ENCODE data around the gene SYT14.
"Not testable (repeated sequence)": the region's sequence is repeated elsewhere in the genome, so short reads cannot be mapped to it uniquely, and the experiment has no call there.

The SYT14 gene

DNA sequence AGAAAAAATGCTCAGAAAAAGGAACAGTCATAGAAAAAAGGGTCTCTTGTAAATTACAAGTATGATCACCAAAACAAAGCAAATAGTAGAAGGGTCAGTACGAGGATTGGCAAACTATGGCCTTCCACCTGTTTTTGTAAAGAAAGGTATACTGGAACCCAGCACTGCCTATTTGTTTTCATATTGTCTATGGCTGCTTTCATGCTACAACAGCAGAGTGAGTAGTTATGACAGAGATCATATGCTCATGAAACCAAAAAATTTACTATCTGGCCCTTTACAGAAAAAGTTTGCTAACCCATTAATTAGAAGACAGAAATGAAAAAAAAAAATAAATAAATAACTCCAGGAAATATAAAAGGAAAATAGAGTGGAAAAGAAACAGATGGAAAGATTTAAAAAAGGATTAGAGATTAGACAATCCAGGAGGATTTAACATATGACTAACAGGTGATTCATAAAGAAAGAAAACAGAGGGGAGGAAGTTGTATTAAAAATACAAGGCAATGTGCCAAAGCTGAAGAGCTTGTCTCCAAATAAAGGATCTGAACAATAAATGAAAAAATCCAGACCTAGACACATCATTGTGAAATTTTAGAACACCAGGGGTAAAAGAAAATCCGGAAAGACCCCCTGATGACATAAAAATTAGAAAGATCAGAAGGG, 186.0 kb downstream of the SYT14 start:
- DNase-seq = no peak

DNA sequence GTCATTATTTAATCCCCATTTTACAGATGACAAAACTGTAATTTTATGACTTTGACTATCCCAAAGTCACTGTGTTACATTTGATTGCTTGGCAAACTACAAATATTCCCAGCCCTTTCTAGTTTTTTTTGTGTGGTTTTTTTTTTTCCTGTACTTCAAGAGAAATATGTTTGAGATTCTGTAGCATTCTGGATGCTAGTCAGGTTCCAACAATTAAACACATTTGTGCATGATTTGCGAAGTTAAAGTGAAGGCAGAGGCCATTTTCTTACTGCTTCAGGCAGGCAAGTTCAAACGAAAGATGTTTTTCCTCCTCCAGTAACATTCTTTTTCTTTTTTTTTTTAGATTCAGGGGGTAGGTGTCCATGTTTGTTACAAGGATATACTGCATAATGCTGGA, 186.7 kb downstream of the SYT14 start:
- no peak for DNase-seq

DNA sequence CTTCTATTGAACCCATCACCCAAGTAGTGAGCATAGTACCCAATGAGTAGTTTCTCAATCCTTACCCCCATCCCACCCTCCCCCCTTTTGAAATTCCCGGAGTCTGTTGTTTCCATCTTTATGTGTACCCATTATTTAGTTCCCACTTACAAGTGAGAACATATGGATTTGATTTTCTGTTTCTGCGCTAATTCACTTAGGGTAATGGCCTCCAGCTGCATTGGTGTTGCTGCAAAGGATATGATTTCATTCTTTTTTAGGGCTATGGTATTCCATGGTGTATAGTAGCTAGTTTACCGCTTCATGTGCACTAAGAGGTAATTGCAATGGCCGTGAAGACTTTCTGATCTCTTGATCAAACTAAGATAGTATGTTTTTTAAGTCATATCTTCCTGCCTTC, 187.1 kb downstream of the SYT14 start:
- DNase-seq = no peak

DNA sequence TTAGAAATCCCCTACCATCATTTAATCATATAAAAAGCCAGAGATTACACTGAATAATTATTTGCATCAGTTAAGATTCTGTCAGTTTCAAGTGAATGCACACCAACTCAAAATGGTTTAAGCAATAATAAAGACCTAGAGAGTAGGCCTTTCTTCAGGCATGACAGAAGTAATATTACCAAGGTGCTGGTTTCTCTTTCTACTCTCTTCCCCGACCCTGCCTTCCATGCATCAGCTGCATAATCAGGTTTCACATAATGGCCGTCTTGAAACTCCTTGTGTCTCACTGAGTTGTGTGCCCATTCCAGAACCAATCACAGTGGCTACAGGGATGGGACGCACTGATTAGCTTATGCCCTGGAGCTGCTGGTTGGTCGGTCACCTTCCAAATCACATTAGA, 191.1 kb downstream of the SYT14 start:
- no peak for DNase-seq

DNA sequence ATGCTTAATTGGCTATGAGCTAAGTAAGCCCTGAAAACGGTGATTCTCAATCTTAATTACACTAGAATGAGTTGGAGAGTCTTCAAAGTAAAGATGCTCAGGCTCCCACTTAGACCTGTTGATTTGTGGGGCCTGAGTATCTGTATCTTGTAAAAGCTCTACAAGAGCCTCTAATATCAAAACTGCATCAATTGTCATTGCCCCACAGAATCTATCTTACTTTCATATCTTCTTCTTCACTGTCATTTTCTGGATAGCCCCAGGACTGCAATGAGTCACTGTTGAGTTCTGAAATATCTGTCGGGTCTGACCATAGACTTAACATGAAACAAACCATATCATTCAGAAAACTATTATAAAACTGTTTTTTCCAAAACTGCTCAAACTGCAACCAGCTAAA, 191.7 kb downstream of the SYT14 start:
- no peak for DNase-seq

DNA sequence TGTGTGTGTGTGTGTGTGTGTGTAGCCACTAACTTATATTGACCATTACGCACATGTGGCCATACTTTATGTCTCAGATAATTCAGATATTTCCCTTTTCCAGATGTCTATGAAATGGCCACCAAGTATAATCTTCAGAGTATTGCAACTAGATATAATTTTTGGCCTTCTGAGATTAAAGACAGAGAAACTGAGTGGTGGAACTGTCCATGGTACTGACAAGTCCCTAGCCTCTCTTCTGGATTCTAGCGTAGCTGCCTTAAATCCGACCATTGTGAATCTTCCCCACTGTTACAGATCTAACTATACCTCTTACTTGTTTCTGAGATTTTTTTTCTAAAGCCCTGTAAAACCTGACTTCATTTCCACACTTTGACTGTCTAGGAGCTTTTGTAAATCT, 194.6 kb downstream of the SYT14 start:
- DNase-seq = no peak

DNA sequence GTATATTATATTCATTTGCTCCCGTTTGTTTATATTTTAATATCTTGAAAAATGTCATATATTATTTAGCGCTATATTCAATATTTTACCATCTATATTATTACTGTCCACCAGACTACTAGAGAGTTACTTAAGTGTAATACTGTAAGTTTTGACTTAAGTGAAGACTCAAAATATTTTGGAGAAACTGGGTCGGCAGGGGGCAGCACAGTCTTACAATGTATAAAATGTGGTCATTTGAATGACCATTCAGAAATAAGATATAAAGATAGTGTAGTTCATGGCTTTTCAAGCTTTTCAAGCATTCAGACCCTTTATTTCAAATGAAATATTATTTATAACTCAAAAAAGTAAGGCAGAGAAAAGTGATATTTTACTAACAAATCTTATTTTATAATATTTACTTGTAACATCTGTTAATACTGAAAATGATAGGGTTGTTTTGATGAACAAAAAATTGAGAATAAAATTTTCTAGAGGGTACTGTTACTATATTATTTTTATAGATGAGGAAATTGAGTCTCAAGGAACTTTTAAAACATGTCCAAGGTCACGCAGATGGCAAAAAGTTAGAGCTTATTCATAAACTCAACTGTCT, 205.5 kb downstream of the SYT14 start:
- DNase-seq = peak; percentile 48

- DNase-seq = no peak
These were observed 206.7 kb downstream of the SYT14 start for GRCh38 chr1:210144736-210145135.

- peak; percentile 5 for DNase-seq
These were observed 213.1 kb downstream of the SYT14 start for GRCh38 chr1:210151052-210151672.

DNA sequence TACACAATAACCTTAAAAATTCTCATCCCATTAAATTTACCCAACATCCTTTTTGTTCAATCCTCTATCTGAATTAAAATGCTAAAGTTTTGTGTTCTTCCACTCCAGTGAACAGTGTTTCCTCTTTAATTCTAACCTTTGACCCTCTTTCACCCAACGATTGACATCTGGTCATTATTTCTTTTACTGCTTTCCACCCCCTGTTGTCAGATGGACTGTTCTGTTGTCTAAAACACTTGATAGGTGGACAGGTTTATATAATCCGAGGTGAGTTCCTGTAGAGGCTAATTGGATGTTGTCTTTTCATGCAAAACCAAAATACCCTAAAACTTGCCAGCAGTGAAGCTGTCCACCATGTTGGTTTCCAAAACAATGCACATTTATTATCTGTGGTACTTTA, 221.2 kb downstream of the SYT14 start:
- peak; percentile 22 for DNase-seq

GRCh38 chr1:210170220-210170619, 232.2 kb downstream of the SYT14 start:
- DNase-seq = no peak

DNA sequence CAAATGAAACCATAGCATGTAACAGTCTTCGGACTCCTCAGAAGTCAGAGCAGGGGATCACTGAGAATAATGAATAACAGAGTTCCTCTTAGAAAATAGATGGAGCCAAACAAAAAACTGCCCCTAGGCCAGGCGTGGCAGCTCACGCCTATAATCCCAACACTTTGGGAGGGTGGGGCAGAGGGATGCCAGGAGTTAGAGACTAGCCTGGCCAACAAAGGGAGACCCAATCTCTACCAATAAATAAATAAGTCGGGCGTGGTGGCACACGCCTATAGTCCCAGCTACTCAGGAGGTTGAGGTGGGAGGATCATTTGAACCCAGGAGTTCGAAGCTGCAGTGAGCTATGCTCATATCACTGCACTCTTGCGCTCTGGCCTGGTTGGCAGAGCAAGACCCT, 236.1 kb downstream of the SYT14 start:
- no peak for DNase-seq

DNA sequence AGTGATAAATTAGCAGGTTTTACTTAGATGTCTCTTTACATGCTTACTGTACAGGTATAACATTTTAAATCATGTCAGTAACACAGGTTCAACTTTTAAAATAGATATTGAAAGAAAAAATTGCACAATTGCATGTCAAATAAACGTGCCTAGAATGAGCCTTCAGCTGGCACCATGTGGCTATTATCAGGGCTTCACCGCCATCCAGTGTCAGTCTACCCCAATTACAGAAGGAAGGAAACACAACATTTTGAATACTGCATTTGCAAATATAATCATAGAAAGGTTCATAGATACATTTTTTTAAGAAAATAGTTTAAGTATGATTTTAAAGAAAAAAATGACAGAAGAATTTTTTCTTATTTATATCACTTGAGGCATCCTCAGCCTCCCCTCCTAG, 247.0 kb downstream of the SYT14 start:
- no peak for DNase-seq

DNA sequence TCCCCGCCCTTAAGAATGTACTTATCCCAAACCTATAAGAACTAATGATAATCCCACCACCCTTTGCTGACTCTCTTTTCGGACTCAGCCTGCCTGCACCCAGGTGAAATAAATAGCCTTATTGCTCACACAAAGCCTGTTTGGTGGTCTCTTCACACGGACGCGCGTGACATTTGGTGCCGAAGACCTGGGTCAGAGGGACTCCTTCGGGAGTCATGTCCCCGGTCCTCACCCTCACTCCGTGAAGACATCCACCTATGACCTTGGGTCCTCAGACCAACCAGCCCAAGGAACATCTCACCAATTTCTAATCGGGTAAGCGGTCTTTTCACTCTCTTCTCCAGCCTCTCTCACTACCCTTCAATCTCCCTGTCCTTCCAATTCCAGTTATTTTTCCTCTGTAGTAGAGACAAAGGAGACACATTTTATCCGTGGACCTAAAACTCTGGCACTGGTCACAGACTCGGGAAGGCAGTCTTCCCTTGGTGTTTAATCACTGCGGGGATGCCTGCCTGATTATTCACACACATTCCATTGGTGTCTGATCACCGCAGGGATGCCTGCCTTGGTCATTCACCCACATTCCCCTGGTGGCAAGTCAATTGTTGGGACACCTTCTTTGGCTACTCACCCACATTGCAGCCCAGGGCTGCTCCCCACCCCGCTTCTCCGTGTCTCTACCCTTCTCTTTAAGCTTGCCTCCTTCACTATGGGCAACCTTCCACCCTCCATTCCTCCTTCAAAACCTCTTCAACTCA, 250.0 kb downstream of the SYT14 start:
- DNase-seq = not testable (repeated sequence)

GRCh38 chr1:210189426-210189825, 251.4 kb downstream of the SYT14 start:
- no peak for DNase-seq

DNA sequence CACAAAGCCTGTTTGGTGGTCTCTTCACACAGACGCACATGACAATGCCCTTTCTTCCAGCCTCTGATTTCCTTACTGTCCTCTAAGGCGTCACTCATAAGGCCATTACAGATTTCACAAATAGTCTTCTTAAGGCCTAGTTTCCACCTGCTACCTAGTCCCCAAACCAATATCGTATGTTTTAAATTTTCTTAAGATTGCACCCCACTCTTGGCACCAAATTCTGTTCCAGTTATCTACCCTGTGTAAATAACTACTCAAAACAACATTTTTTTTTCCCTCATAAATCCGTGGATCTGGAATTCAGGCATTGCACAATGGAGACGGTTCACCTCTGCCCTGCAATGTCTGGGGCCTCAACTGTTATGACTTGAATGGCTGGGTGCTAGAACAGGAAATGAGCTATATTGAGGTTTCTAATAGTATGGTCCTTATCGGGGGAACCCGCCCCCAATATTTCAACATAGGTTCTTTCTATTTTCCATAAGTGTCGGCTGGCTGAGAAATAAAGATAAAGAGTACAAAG, 257.7 kb downstream of the SYT14 start:
- DNase-seq = no peak

DNA sequence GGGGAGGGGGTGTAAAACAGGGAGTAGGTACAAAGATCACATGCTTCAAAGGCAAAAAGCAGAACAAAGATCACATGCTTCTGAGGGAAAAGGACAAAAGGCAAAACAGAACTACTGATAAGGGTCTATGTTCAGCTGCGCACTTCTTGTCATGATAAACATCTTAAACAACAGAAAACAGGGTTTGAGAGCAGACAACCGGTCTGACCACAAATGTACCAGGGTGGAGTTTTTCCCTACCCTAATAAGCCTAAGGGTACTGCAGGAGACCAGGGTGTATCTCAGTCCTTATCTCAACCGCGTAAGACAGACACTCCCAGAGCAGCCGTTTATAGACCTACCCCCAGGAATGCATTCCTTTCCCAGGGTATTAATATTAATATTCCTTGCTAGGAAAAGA, 258.2 kb downstream of the SYT14 start:
- not testable (repeated sequence) for DNase-seq

- DNase-seq = no peak
These were observed 260.8 kb downstream of the SYT14 start for GRCh38 chr1:210198840-210199239.

- DNase-seq = no peak
These were observed 262.2 kb downstream of the SYT14 start for GRCh38 chr1:210200124-210200736.

DNA sequence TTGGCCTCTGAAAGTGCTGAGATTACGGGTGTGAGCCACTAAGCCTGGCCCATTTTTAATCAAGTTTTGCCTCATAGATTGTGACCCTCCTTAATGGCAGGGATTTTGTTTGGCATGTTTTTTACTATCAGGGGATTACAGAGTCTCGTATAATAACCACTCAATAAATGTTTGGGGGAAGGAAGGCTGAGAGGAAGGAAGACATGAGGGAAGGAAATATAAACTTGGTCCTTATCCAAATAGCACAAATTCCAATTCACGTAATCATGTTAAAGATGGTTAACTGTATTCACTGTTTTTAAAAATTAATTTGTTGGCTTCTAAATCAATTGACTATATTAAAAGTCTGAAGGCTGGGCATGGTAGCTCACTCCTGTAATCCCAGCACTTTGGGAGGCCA, 263.7 kb downstream of the SYT14 start:
- no peak for DNase-seq

DNA sequence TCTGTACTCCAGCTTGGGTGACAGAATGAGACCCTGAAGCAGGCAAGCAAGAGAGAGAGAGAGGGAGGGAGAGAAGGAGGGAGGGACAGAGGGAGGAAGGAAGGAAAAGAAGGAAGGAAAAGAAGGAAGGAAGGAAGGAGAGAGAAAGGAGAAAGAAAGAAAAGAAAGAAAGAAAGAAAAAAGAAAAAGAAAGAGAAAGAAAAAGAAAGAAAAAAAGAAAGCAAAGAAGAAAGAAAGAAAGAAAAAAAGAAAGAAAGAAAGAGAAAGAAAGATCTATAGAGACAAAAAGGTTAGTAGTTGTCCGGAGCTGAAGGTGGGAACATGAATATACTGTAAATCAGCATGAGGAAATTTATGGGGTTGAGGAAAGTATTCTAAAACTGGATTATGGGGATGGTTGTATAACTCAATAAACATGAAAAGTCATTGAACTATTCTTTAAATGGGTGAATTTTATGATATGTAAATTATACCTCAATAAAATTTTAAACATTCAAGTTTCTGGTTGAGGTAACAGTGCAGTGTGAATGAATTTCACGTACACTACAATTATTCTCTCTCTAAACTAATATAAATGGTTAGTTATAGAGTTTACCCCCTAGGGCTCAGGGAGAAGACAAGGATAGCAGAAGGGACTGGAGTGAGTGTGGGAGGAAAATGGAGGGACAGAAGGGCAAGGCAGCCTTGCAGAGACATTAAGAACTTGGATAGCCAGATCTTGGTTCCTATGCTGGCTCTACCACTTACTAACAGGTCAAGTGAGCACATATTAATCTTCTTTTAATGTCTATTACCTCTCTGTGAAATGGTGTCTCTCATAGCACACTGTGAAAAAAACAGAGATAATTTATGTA, 269.8 kb downstream of the SYT14 start:
- DNase-seq = no peak

DNA sequence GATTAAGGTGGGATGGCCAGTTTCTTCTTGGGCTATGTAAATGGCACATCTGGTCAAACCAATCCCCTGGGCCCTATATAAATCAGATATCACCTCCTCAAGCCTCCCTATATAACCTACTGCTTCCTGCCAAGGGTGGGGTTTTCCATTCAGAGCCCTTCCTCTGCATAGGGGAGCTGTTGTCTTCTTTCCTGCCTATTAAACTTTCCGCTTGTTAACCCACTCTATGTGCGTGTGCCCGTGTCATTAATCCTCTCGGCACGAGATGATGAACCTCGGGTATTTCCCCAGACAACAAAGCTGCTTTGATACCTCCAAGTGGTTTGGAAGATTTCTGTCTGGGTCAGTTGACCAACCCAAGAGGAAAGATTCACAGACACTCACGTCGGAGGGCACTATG, 275.3 kb downstream of the SYT14 start:
- no peak for DNase-seq

Measured in NCI-H146 (cell line).